ENCODE data around the gene RHOA.

GRCh38 chr3:49401766-49402165 lies 10.0 kb downstream of the RHOA start:
- TF ChIP-seq CTCF (IDR thresholded peaks at IDR 0.05) = no peak
- no peak for TF ChIP-seq POLR2AphosphoS5 (IDR thresholded peaks at IDR 0.05)
- no peak for TF ChIP-seq EP300 (IDR thresholded peaks at IDR 0.05)
